Dendritic cell treated with granulocyte-macrophage colony-stimulating factor and Interleukin-4, amounts not matched to agents 40 ng/mL and 50 ng/mL, for 4 days (primary cell): ENCODE data around the gene STS.
A peak's percentile ranks its signal among the peaks of the same experiment; 100 is the strongest.

ENCODE experiments used
- H3K27ac Mint-ChIP-seq: one replicate; pipeline ENCODE4 v1.8.0; 2022; ENCODE audit warnings: mild to moderate bottlenecking, mixed read lengths
- H3K27me3 Mint-ChIP-seq: one replicate; pipeline ENCODE4 v1.8.0; 2022; ENCODE audit warnings: mild to moderate bottlenecking, mixed read lengths
- H3K36me3 Mint-ChIP-seq: one replicate; pipeline ENCODE4 v1.8.0; 2022; ENCODE audit warnings: low read depth, mixed read lengths
- H3K4me1 Mint-ChIP-seq: one replicate; pipeline ENCODE4 v1.8.0; 2022; ENCODE audit warnings: low read depth, mixed read lengths
- H3K4me3 Mint-ChIP-seq: one replicate; pipeline ENCODE4 v1.8.0; 2022; ENCODE audit warnings: mild to moderate bottlenecking, moderate library complexity, mixed read lengths
- H3K9me3 Mint-ChIP-seq: one replicate; pipeline ENCODE4 v1.8.0; 2022; ENCODE audit warnings: mixed read lengths
- intact Hi-C: fragments of 100-400 bp; cut with micrococcal nuclease; formaldehyde crosslinking; loops from one replicate; pipeline ENCODE4 v1.15.0; 2022

STS gene

GRCh38 chrX:7146703-7147412 lies 654 bp upstream of the STS start:
- intact Hi-C loops = loop anchor here (5.0 to 10.0 kb wide), 2 partner anchors 65 to 778 kb away; partner anchors contain the start of gene PNPLA4
- peaks cover 5% of the 10 kb centered on the region for H3K36me3 Mint-ChIP-seq
- H3K27me3 Mint-ChIP-seq = no peaks in the 10 kb centered on the region
- H3K27ac Mint-ChIP-seq = peak overlapping the region; percentile 81
- peak overlapping the region; percentile 77 for H3K4me3 Mint-ChIP-seq
- peaks cover 10% of the 10 kb centered on the region for H3K4me1 Mint-ChIP-seq
- no peaks in the 10 kb centered on the region for H3K9me3 Mint-ChIP-seq

- Mint-ChIP-seq H3K4me3 (peak within 1 kb of the TSS; percentile 81), H3K36me3 (peaks cover 5% of the 10 kb centered on the region), H3K27ac (peak within 1 kb of the TSS; percentile 81), H3K27me3 (no peaks in the 10 kb centered on the region), H3K9me3 (no peaks in the 10 kb centered on the region), H3K4me1 (peaks cover 10% of the 10 kb centered on the region)
- intact Hi-C loops = loop anchor here (5.0 to 10.0 kb wide), 2 partner anchors 66 to 777 kb away; partner anchors contain the start of gene PNPLA4
Observed at GRCh38 chrX:7147978-7148854, 704 bp downstream of the STS start, which contains the start of gene PUDP. TSS of gene PUDP (minus strand) at chrX:7148153. CDS start at chrX:7148113, 40 bp downstream.

GRCh38 chrX:7149411-7149810 lies 1.9 kb downstream of the STS start:
- Mint-ChIP-seq H3K9me3 (no peaks in the 10 kb centered on the region), H3K4me3 (no peak overlapping the region), H3K27me3 (no peaks in the 10 kb centered on the region), H3K36me3 (peaks cover 5% of the 10 kb centered on the region), H3K27ac (no peak overlapping the region), H3K4me1 (peaks cover 10% of the 10 kb centered on the region)
- intact Hi-C loops = loop anchor here (5.0 to 10.0 kb wide), 2 partner anchors 67 to 775 kb away; partner anchors contain the start of gene PNPLA4

GRCh38 chrX:7153231-7153630 lies 5.7 kb downstream of the STS start:
- Mint-ChIP-seq H3K4me1 (no peaks in the 10 kb centered on the region), H3K4me3 (no peak overlapping the region), H3K36me3 (peaks cover 3% of the 10 kb centered on the region), H3K27me3 (no peaks in the 10 kb centered on the region), H3K27ac (peak overlapping the region; percentile 17), H3K9me3 (no peaks in the 10 kb centered on the region)
- intact Hi-C loops = no loop called here

GRCh38 chrX:7154041-7154597 lies 6.6 kb downstream of the STS start:
- intact Hi-C loops = no loop called here
- Mint-ChIP-seq H3K27ac (peak overlapping the region; percentile 17), H3K27me3 (no peaks in the 10 kb centered on the region), H3K4me1 (no peaks in the 10 kb centered on the region), H3K9me3 (no peaks in the 10 kb centered on the region), H3K36me3 (no peaks in the 10 kb centered on the region), H3K4me3 (no peak overlapping the region)

- intact Hi-C loops = no loop called here
- Mint-ChIP-seq H3K4me3 (no peak overlapping the region), H3K36me3 (no peaks in the 10 kb centered on the region), H3K27me3 (no peaks in the 10 kb centered on the region), H3K9me3 (no peaks in the 10 kb centered on the region), H3K4me1 (peaks cover 5% of the 10 kb centered on the region), H3K27ac (no peak overlapping the region)
Observed at GRCh38 chrX:7155163-7155562, 7.7 kb downstream of the STS start.

- H3K4me1 Mint-ChIP-seq = peaks cover 5% of the 10 kb centered on the region
- H3K4me3 Mint-ChIP-seq = no peak overlapping the region
- H3K27ac Mint-ChIP-seq = no peak overlapping the region
- intact Hi-C loops = no loop called here
- no peaks in the 10 kb centered on the region for H3K27me3 Mint-ChIP-seq
- no peaks in the 10 kb centered on the region for H3K9me3 Mint-ChIP-seq
- H3K36me3 Mint-ChIP-seq = no peaks in the 10 kb centered on the region
Observed at GRCh38 chrX:7156879-7157278, 9.4 kb downstream of the STS start.

GRCh38 chrX:7158468-7158990 lies 11.0 kb downstream of the STS start:
- H3K27ac Mint-ChIP-seq = no peak overlapping the region
- H3K4me1 Mint-ChIP-seq = peaks cover 5% of the 10 kb centered on the region
- intact Hi-C loops = no loop called here
- H3K36me3 Mint-ChIP-seq = no peaks in the 10 kb centered on the region
- no peak overlapping the region for H3K4me3 Mint-ChIP-seq
- H3K27me3 Mint-ChIP-seq = no peaks in the 10 kb centered on the region
- no peaks in the 10 kb centered on the region for H3K9me3 Mint-ChIP-seq

- Mint-ChIP-seq H3K36me3 (no peaks in the 10 kb centered on the region), H3K4me3 (no peak overlapping the region), H3K9me3 (no peaks in the 10 kb centered on the region), H3K27ac (no peak overlapping the region), H3K4me1 (peaks cover 5% of the 10 kb centered on the region), H3K27me3 (no peaks in the 10 kb centered on the region)
- intact Hi-C loops = no loop called here
Observed at GRCh38 chrX:7159149-7159861, 11.8 kb downstream of the STS start.

GRCh38 chrX:7163146-7163677 lies 15.7 kb downstream of the STS start:
- intact Hi-C loops = no loop called here

GRCh38 chrX:7164174-7164573 lies 16.7 kb downstream of the STS start:
- no peaks in the 10 kb centered on the region for H3K36me3 Mint-ChIP-seq
- intact Hi-C loops = no loop called here

More at GRCh38 chrX:7163146-7163677, 15.7 kb downstream of the STS start:
- no peaks in the 10 kb centered on the region for H3K36me3 Mint-ChIP-seq
- H3K27ac Mint-ChIP-seq = no peak overlapping the region
- H3K9me3 Mint-ChIP-seq = no peaks in the 10 kb centered on the region
- H3K4me1 Mint-ChIP-seq = peaks cover 5% of the 10 kb centered on the region
- no peaks in the 10 kb centered on the region for H3K27me3 Mint-ChIP-seq
- H3K4me3 Mint-ChIP-seq = no peak overlapping the region

GRCh38 chrX:7168371-7168770 lies 20.9 kb downstream of the STS start:
- H3K36me3 Mint-ChIP-seq = no peaks in the 10 kb centered on the region
- H3K4me1 Mint-ChIP-seq = no peaks in the 10 kb centered on the region
- H3K27me3 Mint-ChIP-seq = no peaks in the 10 kb centered on the region
- H3K9me3 Mint-ChIP-seq = no peaks in the 10 kb centered on the region
- no peak overlapping the region for H3K27ac Mint-ChIP-seq
- H3K4me3 Mint-ChIP-seq = no peak overlapping the region
- intact Hi-C loops = no loop called here

More at GRCh38 chrX:7164174-7164573, 16.7 kb downstream of the STS start:
- H3K4me3 Mint-ChIP-seq = no peak overlapping the region
- H3K27me3 Mint-ChIP-seq = no peaks in the 10 kb centered on the region
- H3K4me1 Mint-ChIP-seq = peaks cover 4% of the 10 kb centered on the region
- no peaks in the 10 kb centered on the region for H3K9me3 Mint-ChIP-seq
- H3K27ac Mint-ChIP-seq = no peak overlapping the region

GRCh38 chrX:7169627-7170026 lies 22.1 kb downstream of the STS start:
- H3K27ac Mint-ChIP-seq = no peak overlapping the region
- H3K4me1 Mint-ChIP-seq = no peaks in the 10 kb centered on the region
- no peak overlapping the region for H3K4me3 Mint-ChIP-seq
- intact Hi-C loops = no loop called here
- no peaks in the 10 kb centered on the region for H3K27me3 Mint-ChIP-seq
- H3K36me3 Mint-ChIP-seq = no peaks in the 10 kb centered on the region
- no peaks in the 10 kb centered on the region for H3K9me3 Mint-ChIP-seq
